GM21360 (cell line): ENCODE data around the gene HSD17B12.

ENCODE experiments used
- ATAC-seq: cut with Tn5 transposase; IDR thresholded peaks from one replicate; pipeline ENCODE4 v1.9.1; 2021; ENCODE audit warnings: mild to moderate bottlenecking, moderate library complexity; ENCODE audit not compliant: unreplicated experiment

HSD17B12 gene

DNA sequence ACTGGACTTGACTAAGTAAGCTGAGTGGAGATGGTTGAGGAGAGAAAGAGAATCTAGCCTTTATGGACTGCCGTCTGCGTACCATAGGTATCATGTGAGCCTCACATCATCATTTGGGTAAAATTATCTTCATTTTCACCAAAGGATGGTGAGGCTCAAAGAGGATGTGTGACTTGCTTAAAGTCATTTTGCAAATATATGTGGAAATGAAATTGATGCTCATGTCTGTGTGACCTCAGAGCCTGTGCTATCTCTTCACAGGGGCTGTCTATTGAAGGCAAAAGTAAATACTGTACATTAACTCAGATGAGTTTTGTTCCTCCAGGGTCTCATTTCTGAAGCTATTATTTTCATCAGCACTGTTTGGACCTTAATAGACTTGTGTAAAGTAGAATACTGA, 116.8 kb downstream of the HSD17B12 start:
- ATAC-seq = no peak

DNA sequence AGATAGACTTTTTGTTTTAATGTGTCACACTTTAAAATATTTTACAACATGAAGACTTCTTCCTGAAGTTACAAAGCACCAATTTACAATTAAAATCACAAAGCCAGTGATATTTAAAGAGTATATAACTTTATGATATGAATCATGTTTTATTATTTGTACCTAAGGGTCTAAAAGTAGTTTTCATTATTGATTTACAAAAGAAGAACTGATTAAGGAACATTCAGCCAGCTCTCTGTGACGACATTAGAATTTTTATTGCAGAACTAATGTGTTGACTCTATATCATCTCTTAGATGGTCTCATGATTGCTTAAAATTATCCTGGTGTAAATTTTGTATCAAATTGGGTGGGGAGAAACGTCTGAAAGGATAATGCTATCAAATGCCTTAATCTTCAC, 117.3 kb downstream of the HSD17B12 start:
- no peak for ATAC-seq

DNA sequence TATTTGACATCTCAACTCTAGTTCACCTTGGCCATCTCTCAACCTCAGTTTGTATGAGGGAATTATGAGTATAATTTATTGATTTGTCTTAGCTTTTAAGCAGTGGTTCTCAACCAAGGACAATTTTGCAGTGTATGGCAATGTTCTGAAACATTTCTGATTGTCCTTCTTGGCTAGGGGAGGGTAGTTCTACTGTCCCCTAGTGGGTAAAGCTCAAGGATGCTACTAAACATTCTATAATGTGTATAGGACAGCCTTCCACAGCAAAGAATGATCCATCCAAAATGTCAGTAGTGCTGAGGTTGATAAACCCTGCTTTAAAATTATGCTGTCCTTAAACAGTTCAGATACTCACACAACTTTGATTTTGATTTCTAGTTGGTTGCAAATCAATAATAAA, 122.0 kb downstream of the HSD17B12 start:
- ATAC-seq = no peak

- ATAC-seq = no peak
These were observed 123.2 kb downstream of the HSD17B12 start for GRCh38 chr11:43803766-43804165.

GRCh38 chr11:43806976-43807375, 126.4 kb downstream of the HSD17B12 start:
- ATAC-seq = no peak

DNA sequence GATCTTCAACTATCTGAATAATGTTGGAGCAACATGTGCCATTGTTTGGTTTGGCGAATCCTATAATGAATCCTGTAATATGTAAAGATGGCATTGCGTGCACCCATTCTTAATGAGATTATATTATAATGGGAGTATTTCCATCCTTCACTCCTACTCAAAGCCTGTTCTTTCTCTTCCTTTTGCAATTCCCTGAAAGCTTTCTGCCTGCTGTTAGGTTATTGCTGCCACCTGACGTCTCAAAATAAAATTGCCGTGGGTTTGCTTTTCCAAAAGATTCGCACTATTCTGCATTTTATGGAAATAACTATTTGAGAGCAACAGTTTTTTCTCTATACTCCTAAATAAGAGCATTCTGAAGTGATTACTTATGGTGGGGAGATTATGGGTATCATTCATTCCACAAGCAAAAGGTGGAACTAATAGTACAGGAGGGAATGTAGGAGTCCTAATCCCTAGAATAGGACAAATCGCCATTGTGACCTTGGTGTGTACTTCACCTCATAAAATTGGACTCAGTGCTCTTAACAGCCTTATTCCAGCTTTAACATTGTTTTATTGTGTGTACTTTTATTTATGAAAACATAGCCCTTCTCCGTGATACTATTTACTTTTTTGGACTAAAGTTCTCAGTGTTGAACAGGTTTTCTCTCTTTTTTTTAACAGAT, 130.5 kb downstream of the HSD17B12 start:
- ATAC-seq = no peak

DNA sequence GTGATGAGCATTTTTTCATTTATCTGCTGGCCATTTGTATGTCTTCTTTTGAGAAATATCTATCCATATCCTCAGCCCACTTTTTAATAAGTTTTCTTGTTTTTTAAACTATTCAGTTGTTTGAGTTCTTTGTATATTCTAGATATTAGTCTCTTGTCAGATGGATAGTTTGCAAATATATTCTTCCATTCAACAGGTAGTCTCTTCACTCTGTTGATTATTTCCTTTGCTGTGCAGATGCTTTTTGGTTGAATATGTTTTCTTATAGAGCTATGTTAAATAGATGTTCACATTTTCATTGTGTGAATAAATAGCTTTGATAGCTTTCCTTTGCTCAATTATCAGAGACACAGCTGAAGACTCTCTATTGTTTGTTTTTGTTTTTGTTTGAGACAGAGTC, 131.9 kb downstream of the HSD17B12 start:
- no peak for ATAC-seq

GRCh38 chr11:43818220-43818619, 137.7 kb downstream of the HSD17B12 start:
- ATAC-seq = no peak

GRCh38 chr11:43819926-43820325, 139.4 kb downstream of the HSD17B12 start:
- peak; percentile 54 for ATAC-seq

DNA sequence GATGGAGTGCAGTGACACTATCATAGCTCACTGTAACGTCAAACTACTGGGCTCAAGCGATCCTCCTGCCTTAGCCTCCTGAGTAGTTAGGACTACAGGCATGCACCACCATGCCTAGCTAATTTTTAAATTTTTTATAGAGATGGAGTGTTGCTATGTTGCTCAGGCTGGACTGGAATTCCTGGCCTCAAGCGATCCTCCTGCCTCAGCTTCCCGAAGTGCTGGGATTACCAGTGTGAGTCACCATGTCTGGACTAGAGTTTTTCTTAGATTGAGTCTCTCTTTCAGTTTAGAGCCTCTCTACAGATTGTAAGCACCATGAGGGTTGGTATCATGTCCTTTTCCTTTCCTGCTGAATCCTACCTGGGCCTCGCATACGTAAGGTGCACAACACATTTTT, 142.8 kb downstream of the HSD17B12 start:
- ATAC-seq = no peak

GRCh38 chr11:43823851-43824250, 143.3 kb downstream of the HSD17B12 start:
- no peak for ATAC-seq

DNA sequence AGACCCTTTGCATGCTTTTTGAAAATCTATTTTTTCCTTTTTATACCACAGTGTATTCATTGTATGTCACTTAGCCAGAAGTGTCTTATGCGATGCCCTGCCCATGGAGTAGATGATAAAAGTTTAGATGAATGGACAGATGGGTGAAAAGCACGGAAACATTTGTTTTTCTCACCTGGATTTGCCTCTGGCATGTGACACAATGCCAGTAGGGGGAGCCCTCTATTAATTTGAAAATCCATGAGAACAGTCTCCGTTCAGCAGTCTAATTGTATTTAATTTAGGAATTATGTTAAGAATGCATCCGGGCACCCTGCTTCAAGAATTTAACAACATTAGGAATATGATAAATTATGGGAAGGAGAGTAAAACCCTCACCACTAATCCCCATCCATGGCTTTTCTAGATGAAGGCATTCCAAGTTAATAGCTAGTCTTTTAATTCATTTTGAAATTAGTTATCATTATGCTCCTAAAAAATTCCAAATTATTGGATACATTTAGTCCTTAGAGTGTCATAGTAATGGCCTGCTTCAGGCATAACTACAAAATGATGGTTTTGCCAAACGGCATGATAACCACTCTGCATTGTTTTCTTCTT, 144.8 kb downstream of the HSD17B12 start:
- no peak for ATAC-seq

- ATAC-seq = no peak
These were observed 150.4 kb downstream of the HSD17B12 start for GRCh38 chr11:43830928-43831440.

GRCh38 chr11:43832536-43832935, 152.0 kb downstream of the HSD17B12 start:
- no peak for ATAC-seq

DNA sequence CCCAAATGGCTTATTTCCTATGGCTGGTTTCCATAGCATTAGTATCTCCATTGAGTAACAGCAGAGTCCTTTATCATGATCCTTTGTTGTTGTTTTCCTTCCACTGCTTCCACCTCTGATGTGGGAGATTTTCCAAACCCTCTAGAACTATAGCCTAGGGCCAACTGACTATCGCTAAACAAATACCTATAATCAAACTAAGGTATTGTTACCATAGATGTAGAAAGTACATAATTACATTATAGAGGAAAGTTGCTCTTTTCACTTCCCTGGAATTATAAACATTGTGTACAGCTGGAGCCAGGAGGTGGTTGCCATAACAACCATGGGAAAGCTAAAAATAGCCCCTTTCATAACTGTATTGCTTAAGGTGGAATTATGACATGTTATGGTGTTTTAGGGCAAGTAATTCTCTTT, 153.1 kb downstream of the HSD17B12 start:
- no peak for ATAC-seq

DNA sequence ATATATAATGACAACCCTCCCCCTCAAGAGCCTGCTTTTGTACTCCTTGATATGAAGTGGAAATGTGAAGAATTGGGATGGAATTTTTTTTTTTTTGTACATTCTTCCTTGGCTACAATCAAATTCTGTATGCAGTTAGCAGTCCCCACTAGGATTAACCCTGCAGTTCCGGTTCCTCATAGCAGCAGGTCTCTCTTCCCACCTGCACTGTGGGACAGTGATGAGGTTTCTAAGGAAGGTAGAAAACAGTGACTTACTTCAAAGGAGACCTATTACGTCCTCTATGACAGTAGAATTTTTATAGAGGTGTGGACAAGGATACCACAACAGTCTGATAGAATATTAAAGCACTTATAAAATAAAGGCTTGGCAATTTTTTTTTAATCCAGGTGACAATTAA, 153.7 kb downstream of the HSD17B12 start:
- ATAC-seq = no peak

- ATAC-seq = no peak
These were observed 154.6 kb downstream of the HSD17B12 start for GRCh38 chr11:43835104-43835503.

- ATAC-seq = no peak
These were observed 157.3 kb downstream of the HSD17B12 start for GRCh38 chr11:43837879-43838278.

GRCh38 chr11:43842021-43842420, 161.5 kb downstream of the HSD17B12 start:
- ATAC-seq = no peak

DNA sequence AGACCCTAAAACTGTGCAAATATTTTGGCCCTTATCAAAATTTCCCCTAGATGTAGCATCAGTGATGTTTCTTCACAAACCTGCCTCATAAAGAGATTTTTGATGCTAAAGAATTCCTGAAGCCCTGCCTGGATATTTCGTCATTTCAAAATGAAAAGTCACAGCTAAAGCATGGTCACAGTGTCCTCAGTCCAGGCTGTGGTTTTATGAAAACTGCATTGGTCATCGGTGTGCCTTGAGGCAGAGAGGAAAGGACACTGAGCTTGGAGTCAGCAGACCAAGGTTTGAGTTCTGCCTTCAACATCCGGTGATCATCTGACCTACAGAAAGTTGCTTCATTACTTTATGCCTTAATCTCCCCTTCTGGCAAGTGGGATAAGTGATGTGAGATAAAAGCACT, 165.3 kb downstream of the HSD17B12 start:
- no peak for ATAC-seq

GRCh38 chr11:43852057-43852636, 171.6 kb downstream of the HSD17B12 start:
- ATAC-seq = no peak

GRCh38 chr11:43853781-43854180, 173.2 kb downstream of the HSD17B12 start:
- ATAC-seq = no peak
